Mesendoderm (in vitro differentiated cells): ENCODE data around the gene IRS2.

Experiments used
- DNase-seq: peaks from one replicate; pipeline ENCODE4 v3.0.0; 2013
- H2AK5ac ChIP-seq: 2 replicates; pipeline ENCODE4 v1.6.1; 2013; ENCODE audit warnings: low read length, inconsistent platforms
- H2BK120ac ChIP-seq: 2 replicates; pipeline ENCODE4 v1.6.1; 2013; ENCODE audit warnings: low read depth, mild to moderate bottlenecking, low read length, moderate library complexity, mixed read lengths
- H2BK15ac ChIP-seq: replicated peaks from 2 replicates; pipeline ENCODE4 v1.6.1; 2013; ENCODE audit warnings: low read depth, mild to moderate bottlenecking, moderate library complexity
- H2BK5ac ChIP-seq: 2 replicates; pipeline ENCODE4 v1.6.1; 2013; ENCODE audit warnings: low read length, inconsistent platforms
- H3K18ac ChIP-seq: 2 replicates; pipeline ENCODE4 v1.6.1; 2013; ENCODE audit warnings: mild to moderate bottlenecking, low read length, mixed read lengths
- H3K23ac ChIP-seq: one replicate; pipeline ENCODE4 v1.6.1; 2013; ENCODE audit warnings: low read length
- H3K27ac ChIP-seq: 2 replicates; pipeline ENCODE4 v1.5.1; 2013; ENCODE audit warnings: low read depth, mild to moderate bottlenecking, inconsistent platforms, low read length, moderate library complexity
- H3K27me3 ChIP-seq: 2 replicates; pipeline ENCODE4 v1.6.1; 2013; ENCODE audit warnings: low read length, control low read depth, mild to moderate bottlenecking, inconsistent platforms; ENCODE audit not compliant: insufficient read depth, poor library complexity
- H3K36me3 ChIP-seq: 2 replicates; pipeline ENCODE4 v1.6.1; 2013; ENCODE audit warnings: low read length, inconsistent platforms; ENCODE audit not compliant: control insufficient read depth, insufficient read depth
- H3K4ac ChIP-seq: one replicate; pipeline ENCODE4 v1.6.1; 2013; ENCODE audit warnings: low read depth, mild to moderate bottlenecking, low read length, moderate library complexity
- H3K4me1 ChIP-seq: 2 replicates; pipeline ENCODE4 v1.6.1; 2013; ENCODE audit warnings: low read depth, low read length, inconsistent platforms; ENCODE audit not compliant: control insufficient read depth
- H3K4me2 ChIP-seq: 2 replicates; pipeline ENCODE4 v1.6.1; 2013; ENCODE audit warnings: low read length
- H3K4me3 ChIP-seq: 2 replicates; pipeline ENCODE4 v1.5.1; 2013; ENCODE audit warnings: mild to moderate bottlenecking, low read length
- H3K56ac ChIP-seq: one replicate; pipeline ENCODE4 v1.6.1; 2013; ENCODE audit warnings: low read length
- H3K79me1 ChIP-seq: 2 replicates; pipeline ENCODE4 v1.6.1; 2013; ENCODE audit warnings: low read length, inconsistent platforms
- H3K79me2 ChIP-seq: 2 replicates; pipeline ENCODE4 v1.6.1; 2013; ENCODE audit warnings: mild to moderate bottlenecking, low read length; ENCODE audit not compliant: control insufficient read depth, insufficient read depth
- H3K9ac ChIP-seq: 2 replicates; pipeline ENCODE4 v1.6.1; 2013; ENCODE audit warnings: low read length, inconsistent platforms
- H4K5ac ChIP-seq: one replicate; pipeline ENCODE4 v1.6.1; 2013; ENCODE audit warnings: low read length
- H4K8ac ChIP-seq: one replicate; pipeline ENCODE4 v1.6.1; 2013; ENCODE audit warnings: low read depth, mild to moderate bottlenecking, control low read depth, low read length, moderate library complexity
- WGBS: extraction: QIAGEN DNeasy Blood & Tissue Kit; methylation state at CpG from one replicate; pipeline ENCODE4 v1.1.7; 2013; ENCODE audit warnings: low lambda C conversion rate, missing lambda C conversion rate; ENCODE audit not compliant: insufficient coverage; ENCODE audit errors: extremely low coverage; 5-methylcytosine and 5-hydroxymethylcytosine counted together

IRS2 gene

GRCh38 chr13:109703250-109703649, 83.1 kb downstream of the IRS2 start:
- H3K23ac ChIP-seq, result no peak overlapping the region
- H3K4me3 ChIP-seq, result no peak overlapping the region
- no peaks in the 10 kb centered on the region for H3K36me3 ChIP-seq
- H3K18ac ChIP-seq, result no peak overlapping the region
- H3K27me3 ChIP-seq, result no peaks in the 10 kb centered on the region
- H2BK120ac ChIP-seq, result no peak overlapping the region
- H3K4me1 ChIP-seq, result no peaks in the 10 kb centered on the region
- no peak overlapping the region for H2BK5ac ChIP-seq
- no peak overlapping the region for H3K4me2 ChIP-seq
- no peak overlapping the region for H2AK5ac ChIP-seq
- no peaks in the 10 kb centered on the region for H3K79me2 ChIP-seq
- no peaks in the 10 kb centered on the region for H3K79me1 ChIP-seq
- H2BK15ac ChIP-seq, result no peak overlapping the region
- no peak overlapping the region for H3K4ac ChIP-seq
- H4K5ac ChIP-seq, result no peak overlapping the region
- DNase-seq, result no peak
- WGBS, result no CpG with 5 or more reads among the region's 3 CpGs
- no peak overlapping the region for H3K27ac ChIP-seq
- no peak overlapping the region for H3K9ac ChIP-seq
- no peak overlapping the region for H3K56ac ChIP-seq
- H4K8ac ChIP-seq, result no peak overlapping the region
